Esophagus squamous epithelium (tissue), 4 donors: ENCODE results near the gene UBE2F.

Experiments used
- CTCF ChIP-seq, 6 experiments: fragments of 450-650 bp in 4 of 6; fragments of 200-600 bp in 2 of 6; sonication (generic) in 2 of 6; IDR thresholded peaks; one replicate each; pipeline ENCODE4 v1.5.1; 2016 to 2019; ENCODE audit warnings: antibody characterized with exemption in 6 of 6, mild to moderate bottlenecking in 4 of 6, moderate library complexity in 4 of 6
- POLR2A ChIP-seq, 4 donors: fragments of 450-650 bp; IDR thresholded peaks; one replicate each; pipeline ENCODE4 v1.6.1; 2017; ENCODE audit warnings: antibody characterized with exemption in 4 of 4, mild to moderate bottlenecking in 4 of 4, moderate library complexity in 3 of 4

- TF ChIP-seq CTCF (IDR thresholded peaks at IDR 0.05) (peak in 3 of 6 experiments; percentile 1 to 36 (median 14)), POLR2A (IDR thresholded peaks at IDR 0.05) (peak in 3 of 4 donors; percentile 37 to 85 (median 71))
Observed at GRCh38 chr2:237966565-237967462, at the start of gene UBE2F.
